ENCODE data around the gene KIAA1614.
"Not testable (repeated sequence)": the region's sequence is repeated elsewhere in the genome, so short reads cannot be mapped to it uniquely, and the experiment has no call there.

KIAA1614 gene

GRCh38 chr1:180946541-180947498 lies 34.1 kb downstream of the KIAA1614 start:
- no peak for FAIRE-seq

GRCh38 chr1:180947499-180947885 lies 34.8 kb downstream of the KIAA1614 start:
- FAIRE-seq, result no peak

GRCh38 chr1:180947901-180948640 lies 35.4 kb downstream of the KIAA1614 start:
- no peak for FAIRE-seq

DNA sequence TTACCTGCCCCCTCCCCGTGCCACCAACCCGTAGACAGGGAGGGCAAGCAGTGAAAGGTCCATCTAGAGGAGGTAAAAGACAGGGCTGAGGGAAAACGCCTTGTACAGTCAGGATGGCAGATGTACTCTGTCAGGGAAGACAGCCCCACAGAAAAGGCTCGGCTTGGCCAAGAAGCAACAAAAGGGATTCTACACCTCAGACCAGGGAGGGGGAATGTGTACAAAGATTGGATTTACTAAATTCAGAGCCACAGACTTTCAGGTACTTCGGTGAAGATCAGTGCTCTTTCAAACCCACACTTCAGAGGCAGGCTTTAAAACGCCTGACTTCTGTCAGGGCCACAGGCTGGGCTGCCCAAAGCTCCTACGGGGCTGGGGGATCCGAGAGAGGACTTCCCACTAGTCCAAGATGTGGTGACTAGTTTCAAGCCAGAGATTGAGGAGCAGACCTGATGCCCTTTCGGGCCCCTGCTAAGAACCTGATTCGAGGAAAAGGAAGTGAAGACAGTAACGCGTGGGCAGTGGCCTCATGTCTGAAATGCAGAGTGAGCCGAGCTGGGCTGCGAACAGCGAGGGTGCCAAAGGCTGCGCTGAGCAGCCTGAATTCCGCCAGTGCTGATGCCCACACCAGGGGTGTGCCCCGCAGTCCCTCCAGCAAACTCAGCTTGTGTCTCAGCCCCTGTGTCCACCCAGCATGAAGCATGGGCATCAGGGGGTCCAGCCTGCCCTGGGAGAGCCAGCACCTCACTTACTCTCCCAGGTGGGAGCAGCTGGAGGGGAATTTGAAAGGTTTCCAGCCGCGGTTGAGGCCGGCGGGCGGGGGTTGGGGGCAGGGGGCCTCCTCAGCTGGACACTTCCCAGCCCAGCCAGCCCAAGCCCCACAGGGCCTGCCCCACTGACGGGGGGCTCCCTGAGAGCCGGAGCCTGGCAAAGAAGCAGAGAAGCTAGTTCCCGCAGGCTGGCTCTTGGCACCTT lies 36.2 kb downstream of the KIAA1614 start:
- no peak for FAIRE-seq

DNA sequence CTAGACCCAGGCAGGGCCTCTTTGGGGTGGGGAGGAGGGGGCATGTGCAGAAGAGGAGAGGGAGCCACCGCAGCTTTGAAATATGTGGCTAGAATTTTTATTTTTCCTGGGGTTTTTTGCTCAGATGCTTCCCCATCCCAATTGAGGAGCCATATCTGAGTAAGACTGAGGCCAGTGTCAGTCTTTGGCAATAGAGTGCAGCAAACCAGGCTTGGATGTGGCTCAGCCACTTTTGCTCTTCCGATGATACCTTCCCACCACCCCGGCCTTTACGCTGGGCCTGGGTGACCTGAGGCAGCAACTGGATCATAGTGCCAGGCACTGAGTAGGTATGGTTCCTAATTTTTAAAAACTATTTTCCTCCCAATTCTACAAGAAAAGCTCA lies 36.9 kb downstream of the KIAA1614 start:
- FAIRE-seq, result no peak

GRCh38 chr1:180950321-180950720 lies 37.6 kb downstream of the KIAA1614 start:
- FAIRE-seq, result no peak

- FAIRE-seq, result no peak
Observed at GRCh38 chr1:180951186-180951745, 38.6 kb downstream of the KIAA1614 start.

GRCh38 chr1:180951836-180952656 lies 39.3 kb downstream of the KIAA1614 start:
- FAIRE-seq, result no peak

DNA sequence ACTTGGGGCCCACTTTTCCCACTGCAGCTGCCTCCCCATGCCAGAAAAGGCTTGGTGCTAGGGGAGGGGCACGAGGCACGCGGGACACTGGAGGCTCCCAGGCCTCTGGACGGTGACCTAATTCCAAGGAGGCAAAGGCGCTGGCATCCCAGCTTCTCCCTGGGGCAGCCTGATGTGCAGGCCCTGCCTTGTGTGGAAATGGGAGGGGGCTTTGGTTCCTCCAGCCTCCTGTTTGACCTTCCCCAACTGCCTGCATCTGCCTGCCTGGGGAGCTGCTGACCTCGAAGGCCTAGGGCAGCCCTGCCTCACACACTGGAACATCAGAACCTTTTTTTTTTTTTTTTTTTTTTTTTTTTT lies 39.9 kb downstream of the KIAA1614 start:
- no peak for FAIRE-seq

GRCh38 chr1:180953291-180954004 lies 40.8 kb downstream of the KIAA1614 start:
- FAIRE-seq, result no peak

DNA sequence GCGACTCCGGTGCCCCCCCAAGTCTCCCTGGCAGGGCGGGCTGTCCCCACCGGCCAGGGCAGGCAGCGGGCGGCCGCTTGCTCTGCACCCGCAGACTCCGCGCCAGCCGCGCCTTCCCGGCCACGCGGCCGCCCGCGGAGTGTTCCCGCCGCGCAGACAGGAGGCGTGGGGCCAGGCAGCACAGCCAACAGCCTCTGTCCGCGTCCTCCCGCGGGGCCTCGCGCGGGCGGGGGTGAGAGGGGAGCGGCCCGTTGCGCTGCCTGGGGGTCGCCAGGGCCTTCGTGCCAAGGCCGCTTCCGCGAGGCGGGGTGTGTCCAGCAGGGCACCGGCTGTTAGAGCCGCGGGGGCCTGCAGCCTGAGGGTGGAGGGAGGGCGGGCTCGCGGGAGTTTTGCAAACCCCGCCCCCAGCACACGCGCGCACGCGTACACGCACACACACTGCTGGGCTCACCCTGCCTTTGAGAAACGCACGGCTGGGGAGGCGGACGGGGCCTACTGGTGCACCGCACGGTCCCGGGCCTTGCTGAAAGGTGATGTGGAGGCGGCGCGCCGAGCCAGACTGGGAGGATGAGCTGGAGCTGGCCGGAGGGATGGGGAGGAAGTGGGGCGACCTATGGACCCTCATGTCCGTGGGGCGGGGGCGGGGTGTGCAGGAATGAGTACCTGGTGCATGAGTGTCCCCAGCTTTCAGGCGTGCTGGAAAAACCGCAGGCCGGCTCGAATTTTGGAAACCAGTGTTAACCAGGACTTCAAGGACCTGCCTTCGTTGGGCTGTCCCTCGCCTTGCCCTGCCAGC lies 41.5 kb downstream of the KIAA1614 start:
- no peak for FAIRE-seq

DNA sequence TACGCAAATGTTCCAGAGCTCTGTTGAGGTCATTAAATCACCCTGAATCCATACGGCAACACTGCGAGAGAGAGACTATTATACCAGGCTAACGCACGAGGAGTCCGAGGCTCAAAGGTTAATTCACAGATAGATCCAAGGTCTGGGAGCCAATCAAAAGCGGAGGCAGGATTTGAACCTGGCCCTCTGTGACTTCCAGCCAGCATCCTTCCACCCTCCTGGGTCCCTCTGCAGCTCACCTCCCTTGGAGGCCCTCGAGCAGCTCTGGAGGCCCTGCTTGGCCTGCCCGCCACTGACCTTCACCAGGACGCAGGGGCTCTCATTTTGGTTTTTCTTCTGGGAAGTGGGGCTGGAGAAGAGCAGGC lies 42.1 kb downstream of the KIAA1614 start:
- no peak for FAIRE-seq

DNA sequence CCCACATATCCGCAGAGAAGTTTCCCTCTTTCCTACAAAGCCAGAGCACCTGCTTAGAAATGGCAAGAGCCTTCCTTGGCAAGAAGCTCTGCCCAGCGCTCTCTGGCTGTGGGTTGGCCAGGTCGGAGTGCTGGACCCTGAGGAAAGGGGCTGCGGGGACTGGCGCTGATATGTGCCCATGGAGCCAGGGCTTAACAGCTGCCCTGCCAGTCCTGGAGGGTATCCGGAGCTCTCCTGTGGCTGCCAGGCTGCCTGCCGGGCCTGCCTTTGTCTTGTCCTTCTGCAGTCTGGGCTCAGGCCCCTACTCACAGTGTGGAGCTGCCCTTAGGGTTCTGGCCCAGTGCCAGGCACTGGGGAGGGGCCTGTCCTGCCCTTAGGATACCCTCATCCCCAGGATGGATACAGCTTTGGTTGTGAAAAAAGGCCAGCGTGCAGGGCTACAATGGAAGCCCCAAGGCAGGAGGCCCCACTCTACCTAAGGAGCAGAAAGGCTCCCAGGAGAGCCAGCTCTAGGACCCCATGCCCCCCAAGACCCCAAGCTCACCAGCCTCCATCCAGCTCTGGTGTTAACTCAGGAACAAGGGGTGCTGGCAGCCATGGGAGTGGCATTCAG lies 43.4 kb downstream of the KIAA1614 start:
- FAIRE-seq, result no peak

DNA sequence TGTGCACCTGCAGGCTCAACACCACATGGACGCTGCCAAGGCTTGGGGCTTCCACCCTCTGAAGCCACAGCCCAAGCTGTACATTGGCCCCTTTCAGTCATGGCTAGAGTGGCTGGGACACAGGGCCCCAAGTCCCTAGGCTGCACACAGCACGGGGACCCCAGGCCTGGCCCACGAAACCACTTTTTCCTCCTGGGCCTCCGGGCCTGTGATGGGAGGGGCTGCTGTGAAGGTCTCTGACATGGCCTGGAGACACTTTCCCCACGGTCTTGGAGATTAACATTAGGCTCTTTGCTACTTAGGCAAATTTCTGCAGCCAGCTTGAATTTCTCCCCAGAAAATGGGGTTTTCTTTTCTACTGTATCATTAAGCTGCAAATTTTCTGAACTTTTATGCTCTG lies 46.9 kb downstream of the KIAA1614 start:
- FAIRE-seq, result not testable (repeated sequence)

GRCh38 chr1:180961622-180962021 lies 48.9 kb downstream of the KIAA1614 start:
- FAIRE-seq, result no peak

- no peak for FAIRE-seq
Observed at GRCh38 chr1:180962178-180962577, 49.5 kb downstream of the KIAA1614 start.

- no peak for FAIRE-seq
Observed at GRCh38 chr1:180964056-180964455, 51.4 kb downstream of the KIAA1614 start.

GRCh38 chr1:180964595-180964994 lies 51.9 kb downstream of the KIAA1614 start:
- FAIRE-seq, result no peak

- FAIRE-seq, result no peak
Observed at GRCh38 chr1:180966312-180966711, 53.6 kb downstream of the KIAA1614 start.
